Measurements from ENCODE around the gene FRS3.
"Not testable (repeated sequence)": the region's sequence is repeated elsewhere in the genome, so short reads cannot be mapped to it uniquely, and the experiment has no call there.

The FRS3 gene

GRCh38 chr6:41769376-41769775, 10.3 kb downstream of the FRS3 start:
- Histone ChIP-seq H3K36me3 (ENCODE audit: control insufficient read depth in 2 of 2, insufficient read depth in 2 of 2, low read length in 2 of 2) (peaks cover 22 to 23% of the 10 kb centered on the region in 2 donors), H3K27me3 (ENCODE audit: control insufficient read depth in 2 of 2, insufficient read depth in 2 of 2, low read length in 2 of 2) (no peaks in the 10 kb centered on the region), H3K27ac (ENCODE audit: low read depth in 2 of 2, low read length in 2 of 2) (no peak overlapping the region), H3K4me1 (ENCODE audit: control insufficient read depth in 2 of 2, insufficient read depth in 2 of 2, low read length in 2 of 2) (peaks cover 4 to 10% of the 10 kb centered on the region in 2 donors), H3K9ac (ENCODE audit: low read depth in 1 of 2, low read length in 2 of 2) (no peak overlapping the region), H3K9me3 (ENCODE audit: control insufficient read depth in 2 of 2, low read length in 2 of 2) (no peaks in the 10 kb centered on the region), H3K4me3 (ENCODE audit: low read length in 2 of 2) (no peak overlapping the region)

- Histone ChIP-seq H3K36me3 (ENCODE audit: control insufficient read depth in 2 of 2, insufficient read depth in 2 of 2, low read length in 2 of 2) (peaks cover 20% of the 10 kb centered on the region in 2 donors), H3K4me1 (ENCODE audit: control insufficient read depth in 2 of 2, insufficient read depth in 2 of 2, low read length in 2 of 2) (peaks cover 4 to 10% of the 10 kb centered on the region in 2 donors), H3K9me3 (ENCODE audit: control insufficient read depth in 2 of 2, low read length in 2 of 2) (no peaks in the 10 kb centered on the region), H3K27ac (ENCODE audit: low read depth in 2 of 2, low read length in 2 of 2) (no peak overlapping the region), H3K9ac (ENCODE audit: low read depth in 1 of 2, low read length in 2 of 2) (no peak overlapping the region), H3K4me3 (ENCODE audit: low read length in 2 of 2) (no peak overlapping the region), H3K27me3 (ENCODE audit: control insufficient read depth in 2 of 2, insufficient read depth in 2 of 2, low read length in 2 of 2) (no peaks in the 10 kb centered on the region)
Observed at GRCh38 chr6:41768545-41769308, 11.0 kb downstream of the FRS3 start.

GRCh38 chr6:41767112-41767833, 12.4 kb downstream of the FRS3 start:
- Histone ChIP-seq H3K9me3 (ENCODE audit: control insufficient read depth in 2 of 2, low read length in 2 of 2) (no peaks in the 10 kb centered on the region), H3K9ac (ENCODE audit: low read depth in 1 of 2, low read length in 2 of 2) (peak overlapping the region in 1 of 2 donors; percentile 30), H3K4me3 (ENCODE audit: low read length in 2 of 2) (no peak overlapping the region), H3K4me1 (ENCODE audit: control insufficient read depth in 2 of 2, insufficient read depth in 2 of 2, low read length in 2 of 2) (peaks cover 4 to 10% of the 10 kb centered on the region in 2 donors), H3K36me3 (ENCODE audit: control insufficient read depth in 2 of 2, insufficient read depth in 2 of 2, low read length in 2 of 2) (peaks cover 12 to 16% of the 10 kb centered on the region in 2 donors), H3K27ac (ENCODE audit: low read depth in 2 of 2, low read length in 2 of 2) (peak overlapping the region; percentile 23 to 27), H3K27me3 (ENCODE audit: control insufficient read depth in 2 of 2, insufficient read depth in 2 of 2, low read length in 2 of 2) (no peaks in the 10 kb centered on the region)

GRCh38 chr6:41766043-41766664, 13.5 kb downstream of the FRS3 start:
- H3K9me3 ChIP-seq (ENCODE audit: control insufficient read depth in 2 of 2, low read length in 2 of 2); H3K4me3 ChIP-seq (ENCODE audit: low read length in 2 of 2); H3K4me1 ChIP-seq (ENCODE audit: control insufficient read depth in 2 of 2, insufficient read depth in 2 of 2, low read length in 2 of 2); H3K27me3 ChIP-seq (ENCODE audit: control insufficient read depth in 2 of 2, insufficient read depth in 2 of 2, low read length in 2 of 2); H3K27ac ChIP-seq (ENCODE audit: low read depth in 2 of 2, low read length in 2 of 2); H3K9ac ChIP-seq (ENCODE audit: low read depth in 1 of 2, low read length in 2 of 2); H3K36me3 ChIP-seq (ENCODE audit: control insufficient read depth in 2 of 2, insufficient read depth in 2 of 2, low read length in 2 of 2): not testable (repeated sequence)

GRCh38 chr6:41763470-41763869, 16.2 kb downstream of the FRS3 start:
- H3K27me3 ChIP-seq (ENCODE audit: control insufficient read depth in 2 of 2, insufficient read depth in 2 of 2, low read length in 2 of 2): no peaks in the 10 kb centered on the region

GRCh38 chr6:41759905-41760579, 19.7 kb downstream of the FRS3 start:
- H3K9me3 ChIP-seq (ENCODE audit: control insufficient read depth in 2 of 2, low read length in 2 of 2): no peaks in the 10 kb centered on the region
- H3K27me3 ChIP-seq (ENCODE audit: control insufficient read depth in 2 of 2, insufficient read depth in 2 of 2, low read length in 2 of 2): no peaks in the 10 kb centered on the region
- no peak overlapping the region for H3K9ac ChIP-seq (ENCODE audit: low read depth in 1 of 2, low read length in 2 of 2)
- no peak overlapping the region for H3K4me3 ChIP-seq (ENCODE audit: low read length in 2 of 2)
- H3K4me1 ChIP-seq (ENCODE audit: control insufficient read depth in 2 of 2, insufficient read depth in 2 of 2, low read length in 2 of 2): no peaks in the 10 kb centered on the region
- H3K36me3 ChIP-seq (ENCODE audit: control insufficient read depth in 2 of 2, insufficient read depth in 2 of 2, low read length in 2 of 2): no peaks in the 10 kb centered on the region
- H3K27ac ChIP-seq (ENCODE audit: low read depth in 2 of 2, low read length in 2 of 2): no peak overlapping the region

More at GRCh38 chr6:41763470-41763869, 16.2 kb downstream of the FRS3 start:
- H3K36me3 ChIP-seq (ENCODE audit: control insufficient read depth in 2 of 2, insufficient read depth in 2 of 2, low read length in 2 of 2): no peaks in the 10 kb centered on the region
- H3K9ac ChIP-seq (ENCODE audit: low read depth in 1 of 2, low read length in 2 of 2): no peak overlapping the region
- no peak overlapping the region for H3K27ac ChIP-seq (ENCODE audit: low read depth in 2 of 2, low read length in 2 of 2)
- H3K9me3 ChIP-seq (ENCODE audit: control insufficient read depth in 2 of 2, low read length in 2 of 2): no peaks in the 10 kb centered on the region
- peaks cover 0 to 7% of the 10 kb centered on the region in 2 donors for H3K4me1 ChIP-seq (ENCODE audit: control insufficient read depth in 2 of 2, insufficient read depth in 2 of 2, low read length in 2 of 2)
- no peak overlapping the region for H3K4me3 ChIP-seq (ENCODE audit: low read length in 2 of 2)

- H3K9ac ChIP-seq (ENCODE audit: low read depth in 1 of 2, low read length in 2 of 2): no peak overlapping the region
- no peak overlapping the region for H3K4me3 ChIP-seq (ENCODE audit: low read length in 2 of 2)
- no peaks in the 10 kb centered on the region for H3K4me1 ChIP-seq (ENCODE audit: control insufficient read depth in 2 of 2, insufficient read depth in 2 of 2, low read length in 2 of 2)
- H3K27ac ChIP-seq (ENCODE audit: low read depth in 2 of 2, low read length in 2 of 2): no peak overlapping the region
- no peaks in the 10 kb centered on the region for H3K27me3 ChIP-seq (ENCODE audit: control insufficient read depth in 2 of 2, insufficient read depth in 2 of 2, low read length in 2 of 2)
- no peaks in the 10 kb centered on the region for H3K36me3 ChIP-seq (ENCODE audit: control insufficient read depth in 2 of 2, insufficient read depth in 2 of 2, low read length in 2 of 2)
- no peaks in the 10 kb centered on the region for H3K9me3 ChIP-seq (ENCODE audit: control insufficient read depth in 2 of 2, low read length in 2 of 2)
Observed at GRCh38 chr6:41759106-41759904, 20.4 kb downstream of the FRS3 start.

- no peaks in the 10 kb centered on the region for H3K27me3 ChIP-seq (ENCODE audit: control insufficient read depth in 2 of 2, insufficient read depth in 2 of 2, low read length in 2 of 2)
- H3K27ac ChIP-seq (ENCODE audit: low read depth in 2 of 2, low read length in 2 of 2): no peak overlapping the region
- H3K4me3 ChIP-seq (ENCODE audit: low read length in 2 of 2): no peak overlapping the region
- no peaks in the 10 kb centered on the region for H3K4me1 ChIP-seq (ENCODE audit: control insufficient read depth in 2 of 2, insufficient read depth in 2 of 2, low read length in 2 of 2)
- no peaks in the 10 kb centered on the region for H3K9me3 ChIP-seq (ENCODE audit: control insufficient read depth in 2 of 2, low read length in 2 of 2)
- H3K9ac ChIP-seq (ENCODE audit: low read depth in 1 of 2, low read length in 2 of 2): no peak overlapping the region
- H3K36me3 ChIP-seq (ENCODE audit: control insufficient read depth in 2 of 2, insufficient read depth in 2 of 2, low read length in 2 of 2): no peaks in the 10 kb centered on the region
Observed at GRCh38 chr6:41758641-41759035, 21.1 kb downstream of the FRS3 start.

GRCh38 chr6:41757931-41758640, 21.6 kb downstream of the FRS3 start:
- Histone ChIP-seq H3K9ac (ENCODE audit: low read depth in 1 of 2, low read length in 2 of 2) (no peak overlapping the region), H3K27me3 (ENCODE audit: control insufficient read depth in 2 of 2, insufficient read depth in 2 of 2, low read length in 2 of 2) (no peaks in the 10 kb centered on the region), H3K36me3 (ENCODE audit: control insufficient read depth in 2 of 2, insufficient read depth in 2 of 2, low read length in 2 of 2) (no peaks in the 10 kb centered on the region), H3K9me3 (ENCODE audit: control insufficient read depth in 2 of 2, low read length in 2 of 2) (no peaks in the 10 kb centered on the region), H3K27ac (ENCODE audit: low read depth in 2 of 2, low read length in 2 of 2) (no peak overlapping the region), H3K4me3 (ENCODE audit: low read length in 2 of 2) (no peak overlapping the region), H3K4me1 (ENCODE audit: control insufficient read depth in 2 of 2, insufficient read depth in 2 of 2, low read length in 2 of 2) (no peaks in the 10 kb centered on the region)

All from mucosa of rectum (tissue), 2 donors.